Loucy (cell line): Measurements from ENCODE around the gene RICTOR.

ENCODE experiments used
- H2AFZ ChIP-seq: fragments of 200-600 bp; sonication (generic); 2 replicates; pipeline ENCODE4 v1.6.0; 2016; ENCODE audit warnings: antibody characterized with exemption, mild to moderate bottlenecking, low read length, moderate library complexity
- H3F3A ChIP-seq: fragments of 200-600 bp; 2 replicates; pipeline ENCODE4 v1.6.0; 2016; ENCODE audit warnings: antibody characterized with exemption, low read depth, mild to moderate bottlenecking
- H3K27me3 ChIP-seq: fragments of 200-600 bp; sonication (generic); 2 replicates; pipeline ENCODE4 v1.6.1; 2014; ENCODE audit warnings: low read length, mild to moderate bottlenecking; ENCODE audit not compliant: insufficient read depth, poor library complexity, severe bottlenecking
- H3K36me3 ChIP-seq: fragments of 200-600 bp; sonication (generic); 2 replicates; pipeline ENCODE4 v1.6.1; 2016; ENCODE audit warnings: low read length; ENCODE audit not compliant: insufficient read depth
- H3K4me1 ChIP-seq: fragments of 200-600 bp; sonication (generic); 2 replicates; pipeline ENCODE4 v1.5.1; 2014; ENCODE audit warnings: low read length, mild to moderate bottlenecking; ENCODE audit not compliant: insufficient read depth, poor library complexity, severe bottlenecking
- H3K4me2 ChIP-seq: fragments of 200-600 bp; sonication (generic); 2 replicates; pipeline ENCODE4 v1.6.0; 2014; ENCODE audit warnings: antibody characterized with exemption, low read length, low read depth, mild to moderate bottlenecking; ENCODE audit not compliant: poor library complexity, severe bottlenecking
- H3K4me3 ChIP-seq: fragments of 200-600 bp; sonication (generic); 2 replicates; pipeline ENCODE4 v1.5.1; 2014; ENCODE audit warnings: low read length, mild to moderate bottlenecking, mixed read lengths; ENCODE audit not compliant: poor library complexity, severe bottlenecking
- H3K79me2 ChIP-seq: fragments of 200-600 bp; sonication (generic); 2 replicates; pipeline ENCODE4 v1.6.1; 2014; ENCODE audit warnings: low read length; ENCODE audit not compliant: insufficient read depth
- H3K9ac ChIP-seq: fragments of 200-600 bp; sonication (generic); 2 replicates; pipeline ENCODE4 v1.6.0; 2014; ENCODE audit warnings: mild to moderate bottlenecking, low read depth, low read length, moderate library complexity; ENCODE audit not compliant: poor library complexity, severe bottlenecking
- H3K9me2 ChIP-seq: fragments of 200-600 bp; sonication (generic); replicated peaks from 2 replicates; pipeline ENCODE4 v1.6.1; 2016; ENCODE audit warnings: low read depth, low read length, mixed read lengths
- H3K9me3 ChIP-seq: fragments of 200-600 bp; sonication (generic); 2 replicates; pipeline ENCODE4 v1.6.1; 2014; ENCODE audit warnings: mild to moderate bottlenecking, antibody characterized with exemption, low read length, low read depth; ENCODE audit not compliant: insufficient read depth
- H4K20me1 ChIP-seq: fragments of 200-600 bp; sonication (generic); 2 replicates; pipeline ENCODE4 v1.6.0; 2014; ENCODE audit warnings: antibody characterized with exemption, low read length, mild to moderate bottlenecking; ENCODE audit not compliant: insufficient read depth, poor library complexity, severe bottlenecking
- EZH2phosphoT487 ChIP-seq: fragments of 200-600 bp; IDR thresholded peaks from 2 replicates; pipeline ENCODE4 v1.6.1; 2018; ENCODE audit warnings: antibody characterized with exemption, mild to moderate bottlenecking, moderate library complexity, borderline replicate concordance
- TF ChIP-seq, protein P1 (sequence below): fragments of 200-600 bp; sonication (generic); conservative IDR thresholded peaks from 2 replicates; pipeline ENCODE4 v1.5.1; 2014; ENCODE audit warnings: mild to moderate bottlenecking, antibody characterized with exemption, low read length

Gene RICTOR

DNA sequence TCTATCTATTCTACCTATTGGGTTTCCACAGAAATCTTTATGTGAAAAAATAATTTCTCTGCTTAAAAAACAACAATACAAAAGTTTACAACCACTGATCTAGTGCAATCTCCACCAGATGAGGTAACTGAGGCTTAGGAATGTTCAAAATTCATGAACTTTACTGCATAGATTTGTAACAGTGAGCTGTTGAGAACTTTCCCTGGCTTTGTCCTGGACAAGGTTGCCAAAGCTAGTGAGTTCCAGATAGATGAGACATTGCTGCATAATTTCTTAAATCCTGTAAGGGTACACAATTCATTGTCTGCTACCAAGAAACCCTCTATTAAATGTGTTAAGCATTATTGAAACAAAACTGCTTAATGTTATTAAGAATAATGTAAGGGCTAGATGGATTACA lies 125.7 kb downstream of the RICTOR start:
- no peaks in the 10 kb centered on the region for H3K27me3 ChIP-seq
- H3K79me2 ChIP-seq: no peaks in the 10 kb centered on the region
- no peak for TF ChIP-seq EZH2phosphoT487
- TF ChIP-seq, protein P1, sequence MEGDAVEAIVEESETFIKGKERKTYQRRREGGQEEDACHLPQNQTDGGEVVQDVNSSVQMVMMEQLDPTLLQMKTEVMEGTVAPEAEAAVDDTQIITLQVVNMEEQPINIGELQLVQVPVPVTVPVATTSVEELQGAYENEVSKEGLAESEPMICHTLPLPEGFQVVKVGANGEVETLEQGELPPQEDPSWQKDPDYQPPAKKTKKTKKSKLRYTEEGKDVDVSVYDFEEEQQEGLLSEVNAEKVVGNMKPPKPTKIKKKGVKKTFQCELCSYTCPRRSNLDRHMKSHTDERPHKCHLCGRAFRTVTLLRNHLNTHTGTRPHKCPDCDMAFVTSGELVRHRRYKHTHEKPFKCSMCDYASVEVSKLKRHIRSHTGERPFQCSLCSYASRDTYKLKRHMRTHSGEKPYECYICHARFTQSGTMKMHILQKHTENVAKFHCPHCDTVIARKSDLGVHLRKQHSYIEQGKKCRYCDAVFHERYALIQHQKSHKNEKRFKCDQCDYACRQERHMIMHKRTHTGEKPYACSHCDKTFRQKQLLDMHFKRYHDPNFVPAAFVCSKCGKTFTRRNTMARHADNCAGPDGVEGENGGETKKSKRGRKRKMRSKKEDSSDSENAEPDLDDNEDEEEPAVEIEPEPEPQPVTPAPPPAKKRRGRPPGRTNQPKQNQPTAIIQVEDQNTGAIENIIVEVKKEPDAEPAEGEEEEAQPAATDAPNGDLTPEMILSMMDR: no peak
- no peaks in the 10 kb centered on the region for H3K9me3 ChIP-seq
- no peak overlapping the region for H3K4me2 ChIP-seq
- H3K9ac ChIP-seq: no peak overlapping the region
- no peak overlapping the region for H2AFZ ChIP-seq
- H3F3A ChIP-seq: no peaks in the 10 kb centered on the region
- no peak overlapping the region for H3K4me3 ChIP-seq
- no peaks in the 10 kb centered on the region for H3K9me2 ChIP-seq
- no peaks in the 10 kb centered on the region for H3K4me1 ChIP-seq
- H3K36me3 ChIP-seq: peaks cover 85% of the 10 kb centered on the region
- H4K20me1 ChIP-seq: no peaks in the 10 kb centered on the region

DNA sequence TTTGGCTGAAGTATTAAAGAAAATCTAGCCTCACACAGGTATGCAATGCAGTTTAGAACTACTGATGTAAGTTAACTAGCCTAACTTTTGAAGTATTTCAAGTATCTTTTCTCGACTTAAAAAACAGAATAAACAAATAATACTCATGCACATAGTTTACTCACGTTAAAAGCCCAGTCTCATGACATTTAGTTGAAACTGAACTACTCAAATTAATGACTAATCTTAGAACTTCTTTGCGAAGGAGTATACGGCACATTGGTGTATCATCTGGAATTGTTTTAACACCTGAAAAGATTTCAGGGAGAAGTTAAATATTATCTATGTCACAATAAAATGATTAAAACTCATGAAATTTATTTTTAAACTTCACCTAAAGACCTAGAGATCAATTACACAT lies 129.9 kb downstream of the RICTOR start:
- Histone ChIP-seq H3K79me2 (no peaks in the 10 kb centered on the region), H3K9me2 (no peaks in the 10 kb centered on the region), H3K4me1 (no peaks in the 10 kb centered on the region), H2AFZ (no peak overlapping the region), H3K4me2 (no peak overlapping the region), H3K36me3 (peaks cover 73% of the 10 kb centered on the region), H3K9ac (no peak overlapping the region), H3K4me3 (no peak overlapping the region), H3F3A (no peaks in the 10 kb centered on the region), H3K9me3 (no peaks in the 10 kb centered on the region), H4K20me1 (no peaks in the 10 kb centered on the region), H3K27me3 (no peaks in the 10 kb centered on the region)
- TF ChIP-seq, protein P1: no peak
- no peak for TF ChIP-seq EZH2phosphoT487

DNA sequence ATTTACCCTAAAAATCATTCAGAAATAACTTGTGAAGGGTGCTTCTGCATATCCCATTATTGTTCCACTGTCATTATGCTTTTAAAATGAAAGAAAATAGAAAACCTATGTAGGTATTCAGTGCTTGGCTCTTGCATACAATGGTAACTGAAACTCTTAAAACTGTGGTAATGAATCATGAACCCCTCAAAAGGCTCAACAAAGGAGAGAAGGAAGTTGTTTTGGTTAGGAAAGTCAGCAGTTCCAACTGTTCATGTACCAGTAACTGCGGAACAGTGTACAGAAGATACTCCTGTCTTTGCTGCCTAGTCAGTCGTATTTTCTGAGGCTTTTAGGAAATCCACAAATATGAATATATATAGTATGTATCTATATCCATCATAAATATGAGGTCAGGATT lies 132.3 kb downstream of the RICTOR start:
- Histone ChIP-seq H3K9me3 (no peaks in the 10 kb centered on the region), H3K79me2 (no peaks in the 10 kb centered on the region), H3K4me1 (no peaks in the 10 kb centered on the region), H2AFZ (no peak overlapping the region), H3K4me3 (no peak overlapping the region), H4K20me1 (no peaks in the 10 kb centered on the region), H3F3A (no peaks in the 10 kb centered on the region), H3K36me3 (peaks cover 52% of the 10 kb centered on the region), H3K9me2 (no peaks in the 10 kb centered on the region), H3K27me3 (no peaks in the 10 kb centered on the region), H3K4me2 (no peak overlapping the region), H3K9ac (no peak overlapping the region)
- TF ChIP-seq, protein P1: no peak
- no peak for TF ChIP-seq EZH2phosphoT487
